Panc1 (cell line): Measurements from ENCODE around the gene MACF1.

Experiments used
- POLR2AphosphoS5 ChIP-seq: IDR thresholded peaks from 2 replicates; pipeline ENCODE4 v1.6.1; 2012; ENCODE audit warnings: mild to moderate bottlenecking, low read depth, low read length, moderate library complexity
- SIN3A ChIP-seq: IDR thresholded peaks from 2 replicates; pipeline ENCODE4 v1.6.1; 2012; ENCODE audit warnings: low read depth, mild to moderate bottlenecking, low read length, moderate library complexity, borderline replicate concordance; ENCODE audit not compliant: insufficient read depth
- TF ChIP-seq, protein P1 (sequence below): fragments of 450-650 bp; IDR thresholded peaks from 2 replicates; pipeline ENCODE4 v1.5.1; 2017; ENCODE audit warnings: mild to moderate bottlenecking

DNA sequence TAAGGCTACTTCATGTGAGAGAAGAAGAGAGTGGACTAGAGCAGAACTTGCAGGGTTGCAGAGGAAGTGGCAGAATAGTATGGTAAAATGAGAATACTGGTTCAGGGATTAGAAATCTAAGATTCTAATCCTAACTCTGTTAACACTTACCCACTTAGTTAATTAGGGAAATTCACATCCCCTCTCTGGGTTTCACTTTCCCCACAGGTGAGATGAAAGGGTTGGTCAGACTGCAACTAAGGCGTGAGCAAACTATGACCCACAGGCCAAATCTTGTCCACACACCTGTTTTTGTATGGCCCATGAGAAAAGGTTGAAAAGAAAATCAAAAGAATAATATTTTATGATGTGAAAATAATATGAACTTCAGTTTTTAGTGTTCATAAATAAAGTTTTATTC is 117.5 kb downstream of the MACF1 start:
- TF ChIP-seq POLR2AphosphoS5 (no peak), SIN3A (no peak)
- TF ChIP-seq, protein P1, sequence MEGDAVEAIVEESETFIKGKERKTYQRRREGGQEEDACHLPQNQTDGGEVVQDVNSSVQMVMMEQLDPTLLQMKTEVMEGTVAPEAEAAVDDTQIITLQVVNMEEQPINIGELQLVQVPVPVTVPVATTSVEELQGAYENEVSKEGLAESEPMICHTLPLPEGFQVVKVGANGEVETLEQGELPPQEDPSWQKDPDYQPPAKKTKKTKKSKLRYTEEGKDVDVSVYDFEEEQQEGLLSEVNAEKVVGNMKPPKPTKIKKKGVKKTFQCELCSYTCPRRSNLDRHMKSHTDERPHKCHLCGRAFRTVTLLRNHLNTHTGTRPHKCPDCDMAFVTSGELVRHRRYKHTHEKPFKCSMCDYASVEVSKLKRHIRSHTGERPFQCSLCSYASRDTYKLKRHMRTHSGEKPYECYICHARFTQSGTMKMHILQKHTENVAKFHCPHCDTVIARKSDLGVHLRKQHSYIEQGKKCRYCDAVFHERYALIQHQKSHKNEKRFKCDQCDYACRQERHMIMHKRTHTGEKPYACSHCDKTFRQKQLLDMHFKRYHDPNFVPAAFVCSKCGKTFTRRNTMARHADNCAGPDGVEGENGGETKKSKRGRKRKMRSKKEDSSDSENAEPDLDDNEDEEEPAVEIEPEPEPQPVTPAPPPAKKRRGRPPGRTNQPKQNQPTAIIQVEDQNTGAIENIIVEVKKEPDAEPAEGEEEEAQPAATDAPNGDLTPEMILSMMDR: no peak
